Measurements from ENCODE around the gene AMER3. TPM values are rescaled to one million over a fixed set of nuclear protein-coding genes. Genes with fewer than 3 reads are reported as not detected.
"Not testable (repeated sequence)": the region's sequence is repeated elsewhere in the genome, so short reads cannot be mapped to it uniquely, and the experiment has no call there.

AMER3 gene, protein sequence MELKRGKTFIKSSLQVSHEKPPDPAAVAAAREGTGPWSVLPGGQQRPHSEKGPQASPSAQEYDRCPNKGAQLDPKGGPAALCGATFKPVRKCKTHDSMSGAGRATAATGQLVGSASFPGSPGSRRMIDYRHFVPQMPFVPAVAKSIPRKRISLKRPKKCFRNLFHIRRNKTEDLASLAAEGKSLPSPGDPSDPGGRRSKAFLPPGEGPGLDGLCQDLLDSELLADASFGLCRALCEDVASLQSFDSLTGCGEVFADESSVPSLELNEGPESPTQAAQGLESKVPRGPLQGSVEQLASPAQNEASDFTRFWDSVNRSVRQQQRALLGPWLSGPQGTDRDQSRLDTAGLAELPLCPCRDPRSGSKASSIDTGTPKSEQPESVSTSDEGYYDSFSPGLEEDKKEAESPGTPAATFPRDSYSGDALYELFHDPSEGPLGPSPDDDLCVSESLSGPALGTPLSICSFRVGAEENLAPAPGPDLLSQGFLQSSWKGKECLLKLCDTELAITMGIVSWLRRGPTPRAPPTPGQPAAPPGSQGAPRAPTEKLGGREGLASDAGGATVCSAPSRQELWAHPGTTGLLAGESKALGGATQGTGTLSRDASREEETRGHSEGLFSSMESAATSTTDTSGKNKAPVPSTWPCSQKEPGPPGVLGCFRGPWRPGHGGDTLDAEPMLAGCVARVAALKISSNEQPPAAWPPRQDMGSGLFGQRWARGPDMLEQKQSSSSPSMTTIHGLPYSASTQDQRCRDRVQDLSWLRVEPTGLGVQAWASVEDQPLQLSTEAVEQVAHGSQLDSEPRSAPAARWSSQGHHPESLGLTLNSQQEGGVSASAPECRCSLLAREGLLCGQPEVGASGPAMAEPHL
- not detected for polyA plus RNA-seq (2013, experiment 1 of 4)
- polyA plus RNA-seq (2013, experiment 2 of 4): 0.09 TPM
- 0.16 TPM for polyA plus RNA-seq (2013, experiment 3 of 4)
- polyA plus RNA-seq (2013, experiment 4 of 4): 0.28 TPM

GRCh38 chr2:130755256-130756052 lies at the start of gene AMER3:
TSS of gene AMER3 (plus strand) at chr2:130755540. CDS start at chr2:130762073, 6,533 bp downstream.
- peaks cover 49% of the 10 kb centered on the region for H3K27me3 ChIP-seq (ENCODE audit: control insufficient read depth, insufficient read depth, low read length, poor library complexity, severe bottlenecking)
- no peaks in the 10 kb centered on the region for H3K9me3 ChIP-seq (ENCODE audit: control insufficient read depth, low read length)
- H3K36me3 ChIP-seq (ENCODE audit: control insufficient read depth, insufficient read depth, low read length): no peaks in the 10 kb centered on the region
- peaks cover 9% of the 10 kb centered on the region for H3K4me1 ChIP-seq (ENCODE audit: control insufficient read depth, insufficient read depth, low read length)
- peak within 1 kb of the TSS; percentile 46 for H3K4me3 ChIP-seq (ENCODE audit: insufficient read depth, low read depth, low read length)
- no peak within 1 kb of the TSS for H3K27ac ChIP-seq (ENCODE audit: insufficient read depth, low read depth, low read length, poor library complexity, severe bottlenecking)
- 2% methylated on average over 43 of the region's 43 CpGs for WGBS, 2 experiments

- H3K27ac ChIP-seq (ENCODE audit: insufficient read depth, low read depth, low read length, poor library complexity, severe bottlenecking); H3K4me3 ChIP-seq (ENCODE audit: insufficient read depth, low read depth, low read length); H3K9me3 ChIP-seq (ENCODE audit: control insufficient read depth, low read length); H3K27me3 ChIP-seq (ENCODE audit: control insufficient read depth, insufficient read depth, low read length, poor library complexity, severe bottlenecking); H3K4me1 ChIP-seq (ENCODE audit: control insufficient read depth, insufficient read depth, low read length); H3K36me3 ChIP-seq (ENCODE audit: control insufficient read depth, insufficient read depth, low read length): not testable (repeated sequence)
- WGBS, 2 experiments: no CpG with 5 or more reads among the region's 2 CpGs
These were observed 40.5 kb upstream of the AMER3 start for GRCh38 chr2:130714795-130715194.

GRCh38 chr2:130720036-130720435 lies 35.3 kb upstream of the AMER3 start:
- Histone ChIP-seq H3K27ac (ENCODE audit: insufficient read depth, low read depth, low read length, poor library complexity, severe bottlenecking) (no peak overlapping the region), H3K4me3 (ENCODE audit: insufficient read depth, low read depth, low read length) (no peak overlapping the region), H3K27me3 (ENCODE audit: control insufficient read depth, insufficient read depth, low read length, poor library complexity, severe bottlenecking) (no peaks in the 10 kb centered on the region), H3K9me3 (ENCODE audit: control insufficient read depth, low read length) (no peaks in the 10 kb centered on the region), H3K4me1 (ENCODE audit: control insufficient read depth, insufficient read depth, low read length) (no peaks in the 10 kb centered on the region), H3K36me3 (ENCODE audit: control insufficient read depth, insufficient read depth, low read length) (no peaks in the 10 kb centered on the region)
- 88 to 91% methylated on average over 8 of the region's 8 CpGs for WGBS, 2 experiments

GRCh38 chr2:130720528-130720927 lies 34.8 kb upstream of the AMER3 start:
- 83 to 85% methylated on average over 3 of the region's 3 CpGs for WGBS, 2 experiments
- H3K9me3 ChIP-seq (ENCODE audit: control insufficient read depth, low read length): no peaks in the 10 kb centered on the region
- no peaks in the 10 kb centered on the region for H3K4me1 ChIP-seq (ENCODE audit: control insufficient read depth, insufficient read depth, low read length)
- no peak overlapping the region for H3K4me3 ChIP-seq (ENCODE audit: insufficient read depth, low read depth, low read length)
- no peak overlapping the region for H3K27ac ChIP-seq (ENCODE audit: insufficient read depth, low read depth, low read length, poor library complexity, severe bottlenecking)
- no peaks in the 10 kb centered on the region for H3K27me3 ChIP-seq (ENCODE audit: control insufficient read depth, insufficient read depth, low read length, poor library complexity, severe bottlenecking)
- H3K36me3 ChIP-seq (ENCODE audit: control insufficient read depth, insufficient read depth, low read length): no peaks in the 10 kb centered on the region

- Histone ChIP-seq H3K4me3 (ENCODE audit: insufficient read depth, low read depth, low read length) (no peak overlapping the region), H3K4me1 (ENCODE audit: control insufficient read depth, insufficient read depth, low read length) (peaks cover 4% of the 10 kb centered on the region), H3K36me3 (ENCODE audit: control insufficient read depth, insufficient read depth, low read length) (no peaks in the 10 kb centered on the region), H3K27ac (ENCODE audit: insufficient read depth, low read depth, low read length, poor library complexity, severe bottlenecking) (no peak overlapping the region), H3K9me3 (ENCODE audit: control insufficient read depth, low read length) (no peaks in the 10 kb centered on the region), H3K27me3 (ENCODE audit: control insufficient read depth, insufficient read depth, low read length, poor library complexity, severe bottlenecking) (peaks cover 22% of the 10 kb centered on the region)
- 86 to 93% methylated on average over 2 of the region's 2 CpGs for WGBS, 2 experiments
These were observed 30.9 kb upstream of the AMER3 start for GRCh38 chr2:130724455-130724854.

GRCh38 chr2:130726614-130727180 lies 28.6 kb upstream of the AMER3 start:
- Histone ChIP-seq H3K4me1 (ENCODE audit: control insufficient read depth, insufficient read depth, low read length) (peaks cover 4% of the 10 kb centered on the region), H3K36me3 (ENCODE audit: control insufficient read depth, insufficient read depth, low read length) (no peaks in the 10 kb centered on the region), H3K9me3 (ENCODE audit: control insufficient read depth, low read length) (no peaks in the 10 kb centered on the region), H3K27ac (ENCODE audit: insufficient read depth, low read depth, low read length, poor library complexity, severe bottlenecking) (no peak overlapping the region), H3K4me3 (ENCODE audit: insufficient read depth, low read depth, low read length) (peak overlapping the region; percentile 47), H3K27me3 (ENCODE audit: control insufficient read depth, insufficient read depth, low read length, poor library complexity, severe bottlenecking) (peaks cover 22% of the 10 kb centered on the region)
- 50 to 53% methylated on average over 20 of the region's 20 CpGs for WGBS, 2 experiments

GRCh38 chr2:130727286-130727924 lies 27.9 kb upstream of the AMER3 start:
- H3K4me3 ChIP-seq (ENCODE audit: insufficient read depth, low read depth, low read length): peak overlapping the region; percentile 47
- no peaks in the 10 kb centered on the region for H3K36me3 ChIP-seq (ENCODE audit: control insufficient read depth, insufficient read depth, low read length)
- H3K27ac ChIP-seq (ENCODE audit: insufficient read depth, low read depth, low read length, poor library complexity, severe bottlenecking): peak overlapping the region; percentile 8
- H3K4me1 ChIP-seq (ENCODE audit: control insufficient read depth, insufficient read depth, low read length): peaks cover 4% of the 10 kb centered on the region
- H3K9me3 ChIP-seq (ENCODE audit: control insufficient read depth, low read length): no peaks in the 10 kb centered on the region
- peaks cover 22% of the 10 kb centered on the region for H3K27me3 ChIP-seq (ENCODE audit: control insufficient read depth, insufficient read depth, low read length, poor library complexity, severe bottlenecking)
- 1% methylated on average over 48 of the region's 48 CpGs for WGBS, 2 experiments

DNA sequence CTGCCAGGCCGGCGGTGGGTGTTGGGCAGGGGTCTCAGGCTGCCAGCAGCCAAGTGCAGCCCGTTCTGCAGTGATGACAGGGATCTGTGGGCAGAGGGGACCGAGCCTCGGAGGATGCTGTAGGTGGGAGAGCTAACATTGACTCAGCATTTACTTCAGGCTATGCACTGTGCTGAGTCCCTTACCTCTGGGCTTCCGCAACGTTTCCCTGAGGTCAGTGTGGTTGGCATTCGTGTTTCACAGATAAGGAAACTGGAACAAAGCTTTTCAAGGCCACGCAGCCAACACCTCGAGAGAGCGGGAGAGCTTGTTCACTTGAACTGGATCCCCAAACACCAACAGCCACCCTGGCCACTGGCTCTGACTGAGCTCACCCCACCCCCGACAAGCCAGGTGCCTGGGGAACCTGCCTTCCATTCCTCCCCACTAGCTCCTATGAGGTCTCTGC lies 27.3 kb upstream of the AMER3 start:
- no peaks in the 10 kb centered on the region for H3K36me3 ChIP-seq (ENCODE audit: control insufficient read depth, insufficient read depth, low read length)
- WGBS, 2 experiments: 35 to 36% methylated on average over 12 of the region's 12 CpGs
- peaks cover 22% of the 10 kb centered on the region for H3K27me3 ChIP-seq (ENCODE audit: control insufficient read depth, insufficient read depth, low read length, poor library complexity, severe bottlenecking)
- peak overlapping the region; percentile 47 for H3K4me3 ChIP-seq (ENCODE audit: insufficient read depth, low read depth, low read length)
- no peak overlapping the region for H3K27ac ChIP-seq (ENCODE audit: insufficient read depth, low read depth, low read length, poor library complexity, severe bottlenecking)
- H3K9me3 ChIP-seq (ENCODE audit: control insufficient read depth, low read length): no peaks in the 10 kb centered on the region
- H3K4me1 ChIP-seq (ENCODE audit: control insufficient read depth, insufficient read depth, low read length): peaks cover 4% of the 10 kb centered on the region

Measured in ectodermal cell (in vitro differentiated cells).